HL-60 (cell line): Measurements from ENCODE around the gene PTPRN2.

ENCODE experiments used
- DNase-seq, 2 experiments: peaks; one replicate each; pipeline ENCODE4 v3.0.0-alpha.2; 2010 to 2020; ENCODE audit warnings: low read depth in 1 of 2, low spot score in 1 of 2
- H3K27ac ChIP-seq: fragments of 250-450 bp; sonication (Bioruptor Pico); replicated peaks from 2 replicates; pipeline ENCODE4 v1.5.1; 2020; ENCODE audit warnings: mild to moderate bottlenecking, moderate library complexity
- H3K27me3 ChIP-seq: fragments of 250-450 bp; sonication (Bioruptor Pico); 2 replicates; pipeline ENCODE4 v1.5.1; 2021; ENCODE audit warnings: mild to moderate bottlenecking, moderate library complexity; ENCODE audit not compliant: insufficient read depth, poor library complexity, severe bottlenecking
- H3K4me3 ChIP-seq: replicated peaks from 2 replicates; pipeline ENCODE4 v1.5.1; 2011; ENCODE audit warnings: mild to moderate bottlenecking, control low read depth, low read length; ENCODE audit not compliant: insufficient read depth
- GABPA ChIP-seq: IDR thresholded peaks from 2 replicates; pipeline ENCODE4 v1.6.1; 2012; ENCODE audit warnings: low read depth
- POLR2AphosphoS5 ChIP-seq: IDR thresholded peaks from 2 replicates; pipeline ENCODE4 v1.6.1; 2012; ENCODE audit warnings: low read depth
- SPI1 ChIP-seq: IDR thresholded peaks from 2 replicates; pipeline ENCODE4 v1.6.1; 2012; ENCODE audit warnings: low read depth, mild to moderate bottlenecking, borderline replicate concordance
- TF ChIP-seq, protein P1 (sequence below): IDR thresholded peaks from one replicate; pipeline ENCODE4 v1.5.1; 2011; ENCODE audit warnings: low read length, control low read depth, inconsistent platforms; ENCODE audit not compliant: insufficient read depth
- TF ChIP-seq, protein P2 (sequence below): IDR thresholded peaks from 2 replicates; pipeline ENCODE4 v1.6.1; 2012; ENCODE audit warnings: low read depth; ENCODE audit not compliant: insufficient replicate concordance

PTPRN2 gene

DNA sequence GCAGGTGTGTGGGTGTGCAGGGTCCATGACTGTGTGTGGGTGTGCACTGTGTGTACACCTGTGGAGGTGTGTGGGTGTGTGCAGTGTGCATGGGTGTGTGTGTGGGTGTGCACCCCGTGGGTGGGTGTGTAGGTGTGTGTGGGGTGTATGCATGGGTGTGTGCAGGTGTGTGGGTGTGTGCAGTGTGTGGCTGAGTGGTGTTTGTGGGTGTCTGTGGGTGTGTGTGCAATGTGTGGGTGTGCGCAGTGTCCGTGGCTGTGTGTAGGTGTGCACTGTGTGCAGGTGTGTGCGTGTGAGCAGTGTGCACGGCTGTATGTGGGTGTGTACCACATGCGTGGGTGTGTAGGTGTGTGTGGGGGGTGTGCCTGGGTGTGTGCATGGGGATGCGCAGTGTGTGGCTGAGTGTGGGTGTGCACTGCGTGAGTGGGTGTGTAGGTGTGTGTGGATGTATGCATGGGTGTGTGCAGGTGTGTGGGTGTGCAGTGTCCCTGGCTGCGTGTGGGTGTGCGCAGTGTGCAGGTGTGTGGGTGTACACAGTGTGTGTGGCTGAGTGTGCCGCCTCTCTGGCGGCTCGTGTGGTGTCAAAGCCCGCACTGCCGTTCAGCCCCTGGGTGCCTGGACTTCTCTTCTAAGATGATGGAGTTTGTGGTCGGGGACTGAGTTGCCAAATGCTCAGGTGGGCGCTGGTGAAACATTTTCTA, 1042.5 kb downstream of the PTPRN2 start:
- no peak for TF ChIP-seq POLR2AphosphoS5
- peaks cover 9% of the 10 kb centered on the region for H3K27me3 ChIP-seq
- H3K27ac ChIP-seq: no peak overlapping the region
- no peak overlapping the region for H3K4me3 ChIP-seq
- DNase-seq: no peak

GRCh38 chr7:157544226-157544625, 1043.4 kb downstream of the PTPRN2 start:
- Histone ChIP-seq H3K4me3 (no peak overlapping the region), H3K27ac (no peak overlapping the region), H3K27me3 (peaks cover 2% of the 10 kb centered on the region)
- DNase-seq: no peak
- no peak for TF ChIP-seq POLR2AphosphoS5
- no peak for TF ChIP-seq GABPA
- no peak for TF ChIP-seq SPI1
- TF ChIP-seq, protein P1, sequence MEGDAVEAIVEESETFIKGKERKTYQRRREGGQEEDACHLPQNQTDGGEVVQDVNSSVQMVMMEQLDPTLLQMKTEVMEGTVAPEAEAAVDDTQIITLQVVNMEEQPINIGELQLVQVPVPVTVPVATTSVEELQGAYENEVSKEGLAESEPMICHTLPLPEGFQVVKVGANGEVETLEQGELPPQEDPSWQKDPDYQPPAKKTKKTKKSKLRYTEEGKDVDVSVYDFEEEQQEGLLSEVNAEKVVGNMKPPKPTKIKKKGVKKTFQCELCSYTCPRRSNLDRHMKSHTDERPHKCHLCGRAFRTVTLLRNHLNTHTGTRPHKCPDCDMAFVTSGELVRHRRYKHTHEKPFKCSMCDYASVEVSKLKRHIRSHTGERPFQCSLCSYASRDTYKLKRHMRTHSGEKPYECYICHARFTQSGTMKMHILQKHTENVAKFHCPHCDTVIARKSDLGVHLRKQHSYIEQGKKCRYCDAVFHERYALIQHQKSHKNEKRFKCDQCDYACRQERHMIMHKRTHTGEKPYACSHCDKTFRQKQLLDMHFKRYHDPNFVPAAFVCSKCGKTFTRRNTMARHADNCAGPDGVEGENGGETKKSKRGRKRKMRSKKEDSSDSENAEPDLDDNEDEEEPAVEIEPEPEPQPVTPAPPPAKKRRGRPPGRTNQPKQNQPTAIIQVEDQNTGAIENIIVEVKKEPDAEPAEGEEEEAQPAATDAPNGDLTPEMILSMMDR: no peak
- TF ChIP-seq, protein P2, sequence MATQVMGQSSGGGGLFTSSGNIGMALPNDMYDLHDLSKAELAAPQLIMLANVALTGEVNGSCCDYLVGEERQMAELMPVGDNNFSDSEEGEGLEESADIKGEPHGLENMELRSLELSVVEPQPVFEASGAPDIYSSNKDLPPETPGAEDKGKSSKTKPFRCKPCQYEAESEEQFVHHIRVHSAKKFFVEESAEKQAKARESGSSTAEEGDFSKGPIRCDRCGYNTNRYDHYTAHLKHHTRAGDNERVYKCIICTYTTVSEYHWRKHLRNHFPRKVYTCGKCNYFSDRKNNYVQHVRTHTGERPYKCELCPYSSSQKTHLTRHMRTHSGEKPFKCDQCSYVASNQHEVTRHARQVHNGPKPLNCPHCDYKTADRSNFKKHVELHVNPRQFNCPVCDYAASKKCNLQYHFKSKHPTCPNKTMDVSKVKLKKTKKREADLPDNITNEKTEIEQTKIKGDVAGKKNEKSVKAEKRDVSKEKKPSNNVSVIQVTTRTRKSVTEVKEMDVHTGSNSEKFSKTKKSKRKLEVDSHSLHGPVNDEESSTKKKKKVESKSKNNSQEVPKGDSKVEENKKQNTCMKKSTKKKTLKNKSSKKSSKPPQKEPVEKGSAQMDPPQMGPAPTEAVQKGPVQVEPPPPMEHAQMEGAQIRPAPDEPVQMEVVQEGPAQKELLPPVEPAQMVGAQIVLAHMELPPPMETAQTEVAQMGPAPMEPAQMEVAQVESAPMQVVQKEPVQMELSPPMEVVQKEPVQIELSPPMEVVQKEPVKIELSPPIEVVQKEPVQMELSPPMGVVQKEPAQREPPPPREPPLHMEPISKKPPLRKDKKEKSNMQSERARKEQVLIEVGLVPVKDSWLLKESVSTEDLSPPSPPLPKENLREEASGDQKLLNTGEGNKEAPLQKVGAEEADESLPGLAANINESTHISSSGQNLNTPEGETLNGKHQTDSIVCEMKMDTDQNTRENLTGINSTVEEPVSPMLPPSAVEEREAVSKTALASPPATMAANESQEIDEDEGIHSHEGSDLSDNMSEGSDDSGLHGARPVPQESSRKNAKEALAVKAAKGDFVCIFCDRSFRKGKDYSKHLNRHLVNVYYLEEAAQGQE: no peak

- Histone ChIP-seq H3K27ac (no peak overlapping the region), H3K4me3 (no peak overlapping the region), H3K27me3 (peaks cover 2% of the 10 kb centered on the region)
- no peak for TF ChIP-seq POLR2AphosphoS5
- DNase-seq: no peak
Measured at GRCh38 chr7:157543791-157544190, 1043.8 kb downstream of the PTPRN2 start.

DNA sequence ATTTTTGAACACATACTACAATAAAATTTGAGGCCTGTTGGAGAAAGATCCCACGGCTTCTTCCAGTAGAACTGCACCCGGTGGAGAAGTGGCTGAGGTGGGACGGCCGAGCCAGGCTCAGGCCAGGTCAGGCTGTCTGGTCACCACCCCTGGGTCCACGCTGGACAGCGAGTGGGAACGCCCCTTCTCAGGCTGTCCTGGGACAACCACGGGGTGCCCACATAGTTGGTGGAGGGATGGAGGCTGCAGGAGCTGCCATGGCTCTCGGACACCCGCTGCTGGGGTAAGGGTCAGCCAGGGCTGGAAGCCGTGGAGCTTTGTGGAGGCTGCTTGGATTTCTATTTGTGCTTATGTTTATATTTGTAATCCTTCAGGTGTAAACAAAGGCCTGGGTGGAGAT, 1044.3 kb downstream of the PTPRN2 start:
- no peak overlapping the region for H3K4me3 ChIP-seq
- no peak for DNase-seq
- H3K27ac ChIP-seq: no peak overlapping the region
- TF ChIP-seq, protein P2: no peak
- no peak for TF ChIP-seq POLR2AphosphoS5
- no peak for TF ChIP-seq SPI1
- no peak for TF ChIP-seq GABPA
- TF ChIP-seq, protein P1: no peak
- H3K27me3 ChIP-seq: peaks cover 2% of the 10 kb centered on the region
